ENCODE data around the gene MAPK10. TPM values are rescaled to one million over a fixed set of nuclear protein-coding genes. Genes with fewer than 3 reads are reported as not detected.

The MAPK10 gene
- total and polyA plus RNA-seq, 10 of the 15 experiments (the other 5 are each of a cell fraction or from before 2014, with no cell fraction given) = 1.1 to 4.2 (median 2.4) TPM

- RAD21 ChIA-PET (ENCODE audit: unreplicated experiment) = no interaction called here
- ATAC-seq (no peak), DNase-seq (ENCODE audit: low read depth, low spot score) (no peak), FAIRE-seq (no peak)
- Histone ChIP-seq H3K4me2 (ENCODE audit: control insufficient read depth, insufficient read depth) (no peak overlapping the region), H3K27me3 (replicated peaks in 1 of 2; ENCODE audit: control insufficient read depth in 2 of 2, insufficient read depth in 2 of 2, low read length in 1 of 2) (no peaks in the 10 kb centered on the region), H3K36me3 (ENCODE audit: control insufficient read depth in 2 of 2, insufficient read depth in 2 of 2, low read length in 1 of 2) (no peaks in the 10 kb centered on the region), H3K4me3 (no peak overlapping the region), H3K4me1 (ENCODE audit: control insufficient read depth, insufficient read depth, low read length) (no peaks in the 10 kb centered on the region), H3K9ac (ENCODE audit: control insufficient read depth, insufficient read depth, low read length) (no peak overlapping the region), H3K79me2 (ENCODE audit: control insufficient read depth, insufficient read depth, low read length) (no peaks in the 10 kb centered on the region), H3K27ac (ENCODE audit: control insufficient read depth, insufficient read depth) (no peak overlapping the region), H4K20me1 (ENCODE audit: control insufficient read depth, insufficient read depth) (no peaks in the 10 kb centered on the region), H2AFZ (ENCODE audit: control insufficient read depth, low read depth, low read length) (no peak overlapping the region), H3K9me3 (replicated peaks; ENCODE audit: control insufficient read depth, insufficient read depth, low read length) (no peaks in the 10 kb centered on the region)
- intact Hi-C loops (cut with micrococcal nuclease; ENCODE audit: unreplicated experiment) = no loop called here
- 0% methylated on average over 1 of the region's 1 CpG for WGBS (ENCODE audit: insufficient coverage, insufficient replicate concordance, low lambda C conversion rate, missing lambda C conversion rate)
- BruUV-seq (replicated peaks) = no TSS peak
- CTCF ChIA-PET = no interaction called here
- TF ChIP-seq CHD2 (IDR thresholded peaks at IDR 0.05; ENCODE audit: borderline replicate concordance, low read depth, low read length) (no peak), YY1 (IDR thresholded peaks at IDR 0.05; ENCODE audit: low read depth, low read length) (no peak), MTA3 (IDR thresholded peaks at IDR 0.05; ENCODE audit: borderline replicate concordance, low read length) (no peak), NFIC (IDR thresholded peaks at IDR 0.05; ENCODE audit: low read depth, low read length) (no peak), CBFB (IDR thresholded peaks at IDR 0.05; ENCODE audit: low read depth) (no peak), STAT1 (conservative IDR thresholded peaks at IDR 0.05) (no peak), E2F4 (IDR thresholded peaks at IDR 0.05; ENCODE audit: low read depth, low read length) (no peak), MYB (IDR thresholded peaks at IDR 0.05; ENCODE audit: borderline replicate concordance, low read depth, low read length) (no peak), ZBED1 (IDR thresholded peaks at IDR 0.05; ENCODE audit: borderline replicate concordance) (no peak), KDM1A (IDR thresholded peaks at IDR 0.05; ENCODE audit: borderline replicate concordance) (no peak), TARDBP (IDR thresholded peaks at IDR 0.05; ENCODE audit: borderline replicate concordance) (no peak), HDAC2 (IDR thresholded peaks at IDR 0.05) (no peak), PAX8 (IDR thresholded peaks at IDR 0.05) (no peak), STAT3 (IDR thresholded peaks at IDR 0.05; ENCODE audit: low read depth, low read length) (no peak), ZNF274 (IDR thresholded peaks at IDR 0.05; ENCODE audit: insufficient read depth, insufficient read length) (no peak), HDGF (IDR thresholded peaks at IDR 0.05) (no peak), ELK1 (IDR thresholded peaks at IDR 0.05; ENCODE audit: low read depth, low read length) (no peak)
- TF ChIP-seq, protein P1, sequence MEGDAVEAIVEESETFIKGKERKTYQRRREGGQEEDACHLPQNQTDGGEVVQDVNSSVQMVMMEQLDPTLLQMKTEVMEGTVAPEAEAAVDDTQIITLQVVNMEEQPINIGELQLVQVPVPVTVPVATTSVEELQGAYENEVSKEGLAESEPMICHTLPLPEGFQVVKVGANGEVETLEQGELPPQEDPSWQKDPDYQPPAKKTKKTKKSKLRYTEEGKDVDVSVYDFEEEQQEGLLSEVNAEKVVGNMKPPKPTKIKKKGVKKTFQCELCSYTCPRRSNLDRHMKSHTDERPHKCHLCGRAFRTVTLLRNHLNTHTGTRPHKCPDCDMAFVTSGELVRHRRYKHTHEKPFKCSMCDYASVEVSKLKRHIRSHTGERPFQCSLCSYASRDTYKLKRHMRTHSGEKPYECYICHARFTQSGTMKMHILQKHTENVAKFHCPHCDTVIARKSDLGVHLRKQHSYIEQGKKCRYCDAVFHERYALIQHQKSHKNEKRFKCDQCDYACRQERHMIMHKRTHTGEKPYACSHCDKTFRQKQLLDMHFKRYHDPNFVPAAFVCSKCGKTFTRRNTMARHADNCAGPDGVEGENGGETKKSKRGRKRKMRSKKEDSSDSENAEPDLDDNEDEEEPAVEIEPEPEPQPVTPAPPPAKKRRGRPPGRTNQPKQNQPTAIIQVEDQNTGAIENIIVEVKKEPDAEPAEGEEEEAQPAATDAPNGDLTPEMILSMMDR (IDR thresholded peaks at IDR 0.05 in 2 of 3, conservative IDR thresholded peaks at IDR 0.05 in 1 of 3; ENCODE audit: control insufficient read depth in 2 of 3, extremely low read depth in 1 of 3, insufficient read depth in 1 of 3, low read depth in 3 of 3, low read length in 3 of 3) = no peak
- TF ChIP-seq, protein P2, sequence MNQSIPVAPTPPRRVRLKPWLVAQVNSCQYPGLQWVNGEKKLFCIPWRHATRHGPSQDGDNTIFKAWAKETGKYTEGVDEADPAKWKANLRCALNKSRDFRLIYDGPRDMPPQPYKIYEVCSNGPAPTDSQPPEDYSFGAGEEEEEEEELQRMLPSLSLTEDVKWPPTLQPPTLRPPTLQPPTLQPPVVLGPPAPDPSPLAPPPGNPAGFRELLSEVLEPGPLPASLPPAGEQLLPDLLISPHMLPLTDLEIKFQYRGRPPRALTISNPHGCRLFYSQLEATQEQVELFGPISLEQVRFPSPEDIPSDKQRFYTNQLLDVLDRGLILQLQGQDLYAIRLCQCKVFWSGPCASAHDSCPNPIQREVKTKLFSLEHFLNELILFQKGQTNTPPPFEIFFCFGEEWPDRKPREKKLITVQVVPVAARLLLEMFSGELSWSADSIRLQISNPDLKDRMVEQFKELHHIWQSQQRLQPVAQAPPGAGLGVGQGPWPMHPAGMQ (IDR thresholded peaks at IDR 0.05; ENCODE audit: borderline replicate concordance) = no peak
- POLR2A ChIA-PET = no interaction called here
- in situ Hi-C loops (cut with MboI) = no loop called here
- SMC1A ChIA-PET (ENCODE audit: uncharacterized antibody, unreplicated experiment) = no interaction called here
These were observed 87.2 kb downstream of the MAPK10 start for GRCh38 chr4:86272669-86273068.

Measured in GM12878 (cell line).